HepG2 (cell line): Measurements from ENCODE around the gene SEMA3B. TPM values are rescaled to one million over a fixed set of nuclear protein-coding genes. Genes with fewer than 3 reads are reported as not detected.
A peak's percentile ranks its signal among the peaks of the same experiment; 100 is the strongest.

Source experiments
- ATAD3A ChIP-seq: sonication (generic); formaldehyde crosslinking; IDR thresholded peaks from 2 replicates; pipeline ENCODE4 v1.4.0; 2020; ENCODE audit warnings: missing genetic modification reagents
- ESRRA ChIP-seq: sonication (generic); formaldehyde crosslinking; IDR thresholded peaks from 2 replicates; pipeline ENCODE4 v1.5.1; 2020; ENCODE audit warnings: mild to moderate bottlenecking, low read depth, missing genetic modification reagents
- FOSL1 ChIP-seq: sonication (generic); formaldehyde crosslinking; IDR thresholded peaks from 2 replicates; pipeline ENCODE4 v1.9.0; 2021; ENCODE audit warnings: missing genetic modification reagents, borderline replicate concordance
- FOXK1 ChIP-seq: sonication (generic); formaldehyde crosslinking; IDR thresholded peaks from 2 replicates; pipeline ENCODE4 v1.4.0; 2020; ENCODE audit warnings: low read depth, missing genetic modification reagents, borderline replicate concordance
- FOXP1 ChIP-seq, 2 experiments: fragments of 450-650 bp in 1 of 2; IDR thresholded peaks; 2 replicates each; pipeline ENCODE4 v1.6.1; 2017 to 2018; ENCODE audit warnings: antibody characterized with exemption in 1 of 2
- MAFF ChIP-seq: IDR thresholded peaks from 2 replicates; pipeline ENCODE4 v1.6.1; 2011; ENCODE audit warnings: low read depth, low read length, improper control_type of control experiment
- MATR3 ChIP-seq: sonication (generic); formaldehyde crosslinking; IDR thresholded peaks from 2 replicates; pipeline ENCODE4 v1.4.0; 2020; ENCODE audit warnings: missing genetic modification reagents
- MEF2D ChIP-seq: sonication (generic); formaldehyde crosslinking; IDR thresholded peaks from 2 replicates; pipeline ENCODE4 v1.5.1; 2020; ENCODE audit warnings: mild to moderate bottlenecking, missing genetic modification reagents
- NFE2L2 ChIP-seq: fragments of 150-350 bp; IDR thresholded peaks from 2 replicates; pipeline ENCODE4 v1.6.1; 2014; ENCODE audit warnings: low read length
- PAF1 ChIP-seq: IDR thresholded peaks from 2 replicates; pipeline ENCODE4 v1.6.1; 2016; ENCODE audit warnings: missing genetic modification reagents, missing compliant biosample characterization
- POLR2AphosphoS5 ChIP-seq: IDR thresholded peaks from 2 replicates; pipeline ENCODE4 v1.6.1; 2012; ENCODE audit warnings: low read depth, low read length
- TEF ChIP-seq: sonication (generic); formaldehyde crosslinking; IDR thresholded peaks from 2 replicates; pipeline ENCODE4 v1.5.0; 2020; ENCODE audit warnings: missing genetic modification reagents
- ZFP91 ChIP-seq: sonication (generic); formaldehyde crosslinking; IDR thresholded peaks from 2 replicates; pipeline ENCODE4 v1.9.0; 2022; ENCODE audit warnings: missing genetic modification reagents, mild to moderate bottlenecking, borderline replicate concordance
- ZFYVE20 ChIP-seq: sonication (generic); formaldehyde crosslinking; IDR thresholded peaks from 2 replicates; pipeline ENCODE4 v1.8.0; 2023; ENCODE audit warnings: low read depth, mild to moderate bottlenecking, moderate library complexity, missing genetic modification reagents, borderline replicate concordance
- ZNF264 ChIP-seq: sonication (generic); formaldehyde crosslinking; IDR thresholded peaks from 2 replicates; pipeline ENCODE4 v1.4.0; 2020; ENCODE audit warnings: missing genetic modification reagents
- ZNF44 ChIP-seq: sonication (generic); formaldehyde crosslinking; IDR thresholded peaks from 2 replicates; pipeline ENCODE4 v1.5.1; 2020; ENCODE audit warnings: mild to moderate bottlenecking, missing genetic modification reagents
- ZNF614 ChIP-seq: IDR thresholded peaks from 2 replicates; pipeline ENCODE4 v1.6.1; 2018; ENCODE audit warnings: missing biosample characterization, missing genetic modification reagents, inconsistent platforms, borderline replicate concordance
- ZNF761 ChIP-seq: sonication (generic); formaldehyde crosslinking; conservative IDR thresholded peaks from 2 replicates; pipeline ENCODE4 v1.4.0; 2020; ENCODE audit warnings: mild to moderate bottlenecking, missing genetic modification reagents
- polyA plus RNA-seq, 8 experiments: library from polyadenylated mRNA; depleted of rRNA in 3 of 8; stranded (reverse) in 7 of 8; unstranded in 1 of 8; fragments of >200 nt; fragmentation: Illumina TruSeq in 4 of 8; extraction: Trizol in 4 of 8; gene quantifications; 2 replicates each; pipeline versions ENCODE4 v1.2.1 to v1.2.3, GENCODE V29; 2011 to 2016; ENCODE audit warnings: low read depth in 4 of 8, missing spikeins in 1 of 8, mixed read lengths in 1 of 8; ENCODE audit not compliant: insufficient read depth in 1 of 8
- total RNA-seq, 5 experiments: library from RNA; depleted of rRNA; stranded (reverse); fragments of >200 nt; fragmentation: Illumina TruSeq; extraction: Trizol; gene quantifications; 2 replicates each; pipeline ENCODE4 v1.2.3, GENCODE V29; 2016; ENCODE audit warnings: low read depth in 1 of 5
- TF ChIP-seq, protein P1 (sequence below): sonication (generic); formaldehyde crosslinking; IDR thresholded peaks from 2 replicates; pipeline ENCODE4 v1.4.0; 2020; ENCODE audit warnings: missing genetic modification reagents, mild to moderate bottlenecking, borderline replicate concordance
- TF ChIP-seq, protein P2 (sequence below): sonication (generic); formaldehyde crosslinking; IDR thresholded peaks from 2 replicates; pipeline ENCODE4 v1.4.0; 2020; ENCODE audit warnings: missing genetic modification reagents, borderline replicate concordance
- TF ChIP-seq, protein P3 (sequence below): sonication (generic); formaldehyde crosslinking; IDR thresholded peaks from 2 replicates; pipeline ENCODE4 v1.5.0; 2020; ENCODE audit warnings: missing genetic modification reagents

SEMA3B gene
- total and polyA plus RNA-seq, 2 of the 13 experiments (the other 11 are each of a cell fraction or from before 2014, with no cell fraction given), result 93.2 to 158 TPM

- TF ChIP-seq, protein P1, sequence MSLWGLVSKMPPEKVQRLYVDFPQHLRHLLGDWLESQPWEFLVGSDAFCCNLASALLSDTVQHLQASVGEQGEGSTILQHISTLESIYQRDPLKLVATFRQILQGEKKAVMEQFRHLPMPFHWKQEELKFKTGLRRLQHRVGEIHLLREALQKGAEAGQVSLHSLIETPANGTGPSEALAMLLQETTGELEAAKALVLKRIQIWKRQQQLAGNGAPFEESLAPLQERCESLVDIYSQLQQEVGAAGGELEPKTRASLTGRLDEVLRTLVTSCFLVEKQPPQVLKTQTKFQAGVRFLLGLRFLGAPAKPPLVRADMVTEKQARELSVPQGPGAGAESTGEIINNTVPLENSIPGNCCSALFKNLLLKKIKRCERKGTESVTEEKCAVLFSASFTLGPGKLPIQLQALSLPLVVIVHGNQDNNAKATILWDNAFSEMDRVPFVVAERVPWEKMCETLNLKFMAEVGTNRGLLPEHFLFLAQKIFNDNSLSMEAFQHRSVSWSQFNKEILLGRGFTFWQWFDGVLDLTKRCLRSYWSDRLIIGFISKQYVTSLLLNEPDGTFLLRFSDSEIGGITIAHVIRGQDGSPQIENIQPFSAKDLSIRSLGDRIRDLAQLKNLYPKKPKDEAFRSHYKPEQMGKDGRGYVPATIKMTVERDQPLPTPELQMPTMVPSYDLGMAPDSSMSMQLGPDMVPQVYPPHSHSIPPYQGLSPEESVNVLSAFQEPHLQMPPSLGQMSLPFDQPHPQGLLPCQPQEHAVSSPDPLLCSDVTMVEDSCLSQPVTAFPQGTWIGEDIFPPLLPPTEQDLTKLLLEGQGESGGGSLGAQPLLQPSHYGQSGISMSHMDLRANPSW (CRISPR knock-in tag), result 0 out of 2 replicates have a peak, but pooled peaks have one; percentile 43
- TF ChIP-seq FOXK1 (peak; percentile 9; the same call in 1 of the 2 replicates), FOSL1 (CRISPR knock-in tag) (no peak), FOXP1 (IDR thresholded peaks at IDR 0.05) (no peak), FOXP1 (CRISPR knock-in tag; IDR thresholded peaks at IDR 0.05) (0 out of 2 replicates have a peak, but pooled peaks have one; percentile 23), NFE2L2 (no peak), TEF (CRISPR knock-in tag) (no peak), MEF2D (peak; percentile 23; the same call in 1 of the 2 replicates), ZNF44 (CRISPR knock-in tag) (peak; percentile 54; the same call in 1 of the 2 replicates), MATR3 (no peak), PAF1 (CRISPR knock-in tag) (no peak; the same call in 1 of the 2 replicates), POLR2AphosphoS5 (peak; percentile 80), ESRRA (no peak), ZNF614 (peak; percentile 54; the same call in 1 of the 2 replicates), ZNF264 (CRISPR knock-in tag) (no peak), MAFF (no peak), ZNF761 (peak; percentile 26), ZFP91 (CRISPR knock-in tag) (peak; percentile 93), ZFYVE20 (CRISPR knock-in tag) (no peak), ATAD3A (no peak)
- TF ChIP-seq, protein P2, sequence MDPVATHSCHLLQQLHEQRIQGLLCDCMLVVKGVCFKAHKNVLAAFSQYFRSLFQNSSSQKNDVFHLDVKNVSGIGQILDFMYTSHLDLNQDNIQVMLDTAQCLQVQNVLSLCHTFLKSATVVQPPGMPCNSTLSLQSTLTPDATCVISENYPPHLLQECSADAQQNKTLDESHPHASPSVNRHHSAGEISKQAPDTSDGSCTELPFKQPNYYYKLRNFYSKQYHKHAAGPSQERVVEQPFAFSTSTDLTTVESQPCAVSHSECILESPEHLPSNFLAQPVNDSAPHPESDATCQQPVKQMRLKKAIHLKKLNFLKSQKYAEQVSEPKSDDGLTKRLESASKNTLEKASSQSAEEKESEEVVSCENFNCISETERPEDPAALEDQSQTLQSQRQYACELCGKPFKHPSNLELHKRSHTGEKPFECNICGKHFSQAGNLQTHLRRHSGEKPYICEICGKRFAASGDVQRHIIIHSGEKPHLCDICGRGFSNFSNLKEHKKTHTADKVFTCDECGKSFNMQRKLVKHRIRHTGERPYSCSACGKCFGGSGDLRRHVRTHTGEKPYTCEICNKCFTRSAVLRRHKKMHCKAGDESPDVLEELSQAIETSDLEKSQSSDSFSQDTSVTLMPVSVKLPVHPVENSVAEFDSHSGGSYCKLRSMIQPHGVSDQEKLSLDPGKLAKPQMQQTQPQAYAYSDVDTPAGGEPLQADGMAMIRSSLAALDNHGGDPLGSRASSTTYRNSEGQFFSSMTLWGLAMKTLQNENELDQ, result no peak
- TF ChIP-seq, protein P3, sequence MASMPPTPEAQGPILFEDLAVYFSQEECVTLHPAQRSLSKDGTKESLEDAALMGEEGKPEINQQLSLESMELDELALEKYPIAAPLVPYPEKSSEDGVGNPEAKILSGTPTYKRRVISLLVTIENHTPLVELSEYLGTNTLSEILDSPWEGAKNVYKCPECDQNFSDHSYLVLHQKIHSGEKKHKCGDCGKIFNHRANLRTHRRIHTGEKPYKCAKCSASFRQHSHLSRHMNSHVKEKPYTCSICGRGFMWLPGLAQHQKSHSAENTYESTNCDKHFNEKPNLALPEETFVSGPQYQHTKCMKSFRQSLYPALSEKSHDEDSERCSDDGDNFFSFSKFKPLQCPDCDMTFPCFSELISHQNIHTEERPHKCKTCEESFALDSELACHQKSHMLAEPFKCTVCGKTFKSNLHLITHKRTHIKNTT (CRISPR knock-in tag), result no peak
These were observed 30.1 kb downstream of the SEMA3B start, which contains the start of the genes HYAL3 and NAA80 (continued) for GRCh38 chr3:50298836-50299637.
